OCI-LY7 (cell line): ENCODE data around the gene EPS15. TPM values are rescaled to one million over a fixed set of nuclear protein-coding genes. Genes with fewer than 3 reads are reported as not detected.

ENCODE experiments used
- BruUV-seq: library from RNA; stranded (reverse); fragments of 400-500 nt; replicated peaks from 2 replicates; lab custom pipeline; 2021; lab: Mats Ljungman, UMichigan
- CTCF ChIA-PET: fragments of 300-600 bp; sonication (Branson Sonifier 250); formaldehyde crosslinking; loops from one replicate; lab custom pipeline; 2022; ENCODE audit warnings: antibody characterized with exemption; ENCODE audit not compliant: unreplicated experiment; lab: Charles Lee
- POLR2A ChIA-PET: fragments of 300-600 bp; sonication (Branson Sonifier 250); formaldehyde crosslinking; loops from one replicate; lab custom pipeline; 2022; ENCODE audit warnings: antibody characterized with exemption; lab: Charles Lee
- DNase-seq: peaks from one replicate; pipeline ENCODE4 v3.0.0-alpha.2; 2015; ENCODE audit warnings: low spot score
- H2AFZ ChIP-seq: fragments of 200-600 bp; sonication (generic), shearing (Covaris generic); 2 replicates; pipeline ENCODE4 v1.6.1; 2014; ENCODE audit warnings: mild to moderate bottlenecking, antibody characterized with exemption, low read length, moderate library complexity
- H3K27ac ChIP-seq: fragments of 200-600 bp; sonication (generic); 2 replicates; pipeline ENCODE4 v1.5.1; 2014; ENCODE audit warnings: mixed run types, low read depth, mild to moderate bottlenecking, moderate library complexity, low read length, inconsistent platforms; ENCODE audit not compliant: poor library complexity, severe bottlenecking
- H3K36me3 ChIP-seq: fragments of 200-600 bp; sonication (generic); 2 replicates; pipeline ENCODE4 v1.6.1; 2014; ENCODE audit warnings: mild to moderate bottlenecking, antibody characterized with exemption, low read length, moderate library complexity, mixed read lengths; ENCODE audit not compliant: insufficient read depth
- H3K4me1 ChIP-seq: fragments of 200-600 bp; sonication (generic); 2 replicates; pipeline ENCODE4 v1.5.1; 2014; ENCODE audit warnings: mild to moderate bottlenecking, low read length; ENCODE audit not compliant: insufficient read depth, poor library complexity, severe bottlenecking
- H3K4me2 ChIP-seq: fragments of 200-600 bp; sonication (generic); 2 replicates; pipeline ENCODE4 v1.6.1; 2014; ENCODE audit warnings: mild to moderate bottlenecking, low read length
- H3K4me3 ChIP-seq: fragments of 200-600 bp; sonication (generic); 2 replicates; pipeline ENCODE4 v1.5.1; 2014; ENCODE audit warnings: mild to moderate bottlenecking, low read depth, low read length; ENCODE audit not compliant: poor library complexity, severe bottlenecking
- H3K79me2 ChIP-seq: fragments of 200-600 bp; sonication (generic); 2 replicates; pipeline ENCODE4 v1.6.1; 2016; ENCODE audit warnings: low read depth, mild to moderate bottlenecking, low read length, moderate library complexity, mixed read lengths; ENCODE audit not compliant: insufficient read depth
- H3K9me2 ChIP-seq: fragments of 200-600 bp; sonication (generic); 2 replicates; pipeline ENCODE4 v1.6.1; 2016; ENCODE audit warnings: mild to moderate bottlenecking, low read length, mixed read lengths; ENCODE audit not compliant: insufficient read depth
- H3K9me3 ChIP-seq: fragments of 200-600 bp; sonication (generic); 2 replicates; pipeline ENCODE4 v1.6.1; 2014; ENCODE audit warnings: mild to moderate bottlenecking, mixed run types, low read length, mixed read lengths
- H4K20me1 ChIP-seq: fragments of 200-600 bp; sonication (generic); 2 replicates; pipeline ENCODE4 v1.6.1; 2014; ENCODE audit warnings: mild to moderate bottlenecking, antibody characterized with exemption, low read length, moderate library complexity, mixed read lengths; ENCODE audit not compliant: insufficient read depth
- CTCF ChIP-seq: fragments of 200-600 bp; sonication (generic); conservative IDR thresholded peaks from 2 replicates; pipeline ENCODE4 v1.5.1; 2014; ENCODE audit warnings: mild to moderate bottlenecking, antibody characterized with exemption, low read length, moderate library complexity, mixed read lengths
- EZH2phosphoT487 ChIP-seq: fragments of 200-600 bp; sonication (generic); IDR thresholded peaks from 2 replicates; pipeline ENCODE4 v1.6.1; 2018; ENCODE audit warnings: low read depth, borderline replicate concordance, mild to moderate bottlenecking, mixed run types, antibody characterized with exemption, low read length, moderate library complexity, mixed read lengths
- intact Hi-C: fragments of 100-400 bp; cut with micrococcal nuclease; formaldehyde crosslinking; loops from one replicate; pipeline ENCODE4 v1.10.0; 2022; ENCODE audit not compliant: unreplicated experiment
- total RNA-seq, 2 experiments: library from RNA; depleted of rRNA in 1 of 2; stranded (reverse); fragments of >200 nt in 1 of 2; shearing (Covaris generic) in 1 of 2; gene quantifications; 2 replicates each; pipeline ENCODE4 v1.2.3, GENCODE V29; 2014 to 2022

Gene EPS15
- total RNA-seq, 2 experiments from 2014 or later = 23.8 to 73.2 TPM

GRCh38 chr1:51527144-51527543, 8.1 kb upstream of the EPS15 start:
- intact Hi-C loops = no loop called here
- ChIA-PET CTCF (no interaction called here), POLR2A (no interaction called here)
- Histone ChIP-seq H3K36me3 (no peaks in the 10 kb centered on the region), H3K79me2 (no peaks in the 10 kb centered on the region), H3K4me3 (no peak overlapping the region), H2AFZ (no peak overlapping the region), H3K27ac (no peak overlapping the region), H4K20me1 (no peaks in the 10 kb centered on the region), H3K4me1 (no peaks in the 10 kb centered on the region), H3K4me2 (no peak overlapping the region), H3K9me3 (no peaks in the 10 kb centered on the region), H3K9me2 (no peaks in the 10 kb centered on the region)
- no peak for DNase-seq
- TF ChIP-seq CTCF = no peak
- no TSS peak for BruUV-seq

GRCh38 chr1:51526248-51526647, 7.2 kb upstream of the EPS15 start:
- ChIA-PET CTCF (no interaction called here), POLR2A (no interaction called here)
- Histone ChIP-seq H3K9me3 (no peaks in the 10 kb centered on the region), H2AFZ (no peak overlapping the region), H3K79me2 (no peaks in the 10 kb centered on the region), H3K4me1 (no peaks in the 10 kb centered on the region), H3K36me3 (no peaks in the 10 kb centered on the region), H3K27ac (no peak overlapping the region), H3K4me3 (no peak overlapping the region), H3K4me2 (no peak overlapping the region), H3K9me2 (no peaks in the 10 kb centered on the region), H4K20me1 (no peaks in the 10 kb centered on the region)
- intact Hi-C loops = no loop called here
- BruUV-seq = no TSS peak
- DNase-seq = no peak
- no peak for TF ChIP-seq EZH2phosphoT487
- TF ChIP-seq CTCF = no peak

GRCh38 chr1:51525295-51525694, 6.2 kb upstream of the EPS15 start:
- H3K36me3 ChIP-seq = no peaks in the 10 kb centered on the region
- no peak overlapping the region for H3K4me2 ChIP-seq
- H4K20me1 ChIP-seq = no peaks in the 10 kb centered on the region
- no TSS peak for BruUV-seq
- no peak for TF ChIP-seq EZH2phosphoT487
- no peak for TF ChIP-seq CTCF
- H3K9me2 ChIP-seq = no peaks in the 10 kb centered on the region
- H3K4me1 ChIP-seq = no peaks in the 10 kb centered on the region
- DNase-seq = no peak
- no peak overlapping the region for H3K4me3 ChIP-seq
- ChIA-PET POLR2A (no interaction called here), CTCF (no interaction called here)
- H3K27ac ChIP-seq = no peak overlapping the region
- intact Hi-C loops = no loop called here
- no peaks in the 10 kb centered on the region for H3K79me2 ChIP-seq
- H3K9me3 ChIP-seq = no peaks in the 10 kb centered on the region
- H2AFZ ChIP-seq = no peak overlapping the region
